Measurements from ENCODE around the gene HADH. TPM values are rescaled to one million over a fixed set of nuclear protein-coding genes. Genes with fewer than 3 reads are reported as not detected.
"Not testable (repeated sequence)": the region's sequence is repeated elsewhere in the genome, so short reads cannot be mapped to it uniquely, and the experiment has no call there.

HADH gene
- total RNA-seq, 2 donors from 2014 or later, result 32.5 to 53.0 TPM

DNA sequence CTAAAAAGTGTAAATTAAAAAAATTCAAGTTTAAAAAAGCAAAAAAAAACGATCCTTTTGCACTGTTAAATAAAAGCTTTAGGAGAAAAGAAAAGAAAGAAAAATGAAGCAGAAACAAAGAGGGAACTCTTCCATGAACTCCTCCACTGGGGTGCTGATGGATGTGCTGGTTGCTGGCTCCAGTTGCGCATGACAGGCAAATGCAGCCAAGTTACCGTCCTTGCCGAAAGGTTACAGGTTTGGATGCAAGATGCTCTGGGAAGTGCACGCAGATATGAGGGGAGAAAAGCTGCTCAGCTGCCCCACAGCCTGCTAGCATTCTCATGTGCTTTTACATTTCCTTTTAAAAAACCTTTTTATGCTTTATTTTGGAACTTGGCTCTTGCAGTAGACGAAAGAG lies 58.5 kb downstream of the HADH start:
- WGBS, 2 experiments (ENCODE audit: insufficient coverage in 1 of 2, insufficient read length in 1 of 2), result 89 to 94% methylated on average over 2 to 6 of the region's 6 CpGs
- H3K27ac Mint-ChIP-seq, result no peak overlapping the region
- TF ChIP-seq, protein P1, sequence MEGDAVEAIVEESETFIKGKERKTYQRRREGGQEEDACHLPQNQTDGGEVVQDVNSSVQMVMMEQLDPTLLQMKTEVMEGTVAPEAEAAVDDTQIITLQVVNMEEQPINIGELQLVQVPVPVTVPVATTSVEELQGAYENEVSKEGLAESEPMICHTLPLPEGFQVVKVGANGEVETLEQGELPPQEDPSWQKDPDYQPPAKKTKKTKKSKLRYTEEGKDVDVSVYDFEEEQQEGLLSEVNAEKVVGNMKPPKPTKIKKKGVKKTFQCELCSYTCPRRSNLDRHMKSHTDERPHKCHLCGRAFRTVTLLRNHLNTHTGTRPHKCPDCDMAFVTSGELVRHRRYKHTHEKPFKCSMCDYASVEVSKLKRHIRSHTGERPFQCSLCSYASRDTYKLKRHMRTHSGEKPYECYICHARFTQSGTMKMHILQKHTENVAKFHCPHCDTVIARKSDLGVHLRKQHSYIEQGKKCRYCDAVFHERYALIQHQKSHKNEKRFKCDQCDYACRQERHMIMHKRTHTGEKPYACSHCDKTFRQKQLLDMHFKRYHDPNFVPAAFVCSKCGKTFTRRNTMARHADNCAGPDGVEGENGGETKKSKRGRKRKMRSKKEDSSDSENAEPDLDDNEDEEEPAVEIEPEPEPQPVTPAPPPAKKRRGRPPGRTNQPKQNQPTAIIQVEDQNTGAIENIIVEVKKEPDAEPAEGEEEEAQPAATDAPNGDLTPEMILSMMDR (conservative IDR thresholded peaks at IDR 0.05), result no peak

DNA sequence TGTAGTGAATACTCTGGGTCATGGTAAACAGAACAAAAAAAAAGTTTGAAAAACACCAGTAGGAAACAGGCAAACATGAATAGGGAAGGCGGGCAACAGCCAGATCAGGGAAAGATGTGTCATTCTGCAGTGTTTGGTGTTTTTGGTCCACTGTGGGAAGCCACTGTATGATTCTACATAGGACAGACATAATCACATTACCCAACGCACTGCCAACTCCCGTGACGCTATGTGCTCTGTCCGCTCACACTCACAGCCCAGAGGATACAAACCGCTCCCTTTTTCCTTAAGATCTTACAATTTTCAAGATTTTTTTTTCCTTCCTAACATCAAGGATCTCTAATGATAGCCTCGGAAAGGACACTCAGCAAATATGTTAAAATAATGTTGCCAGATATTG lies 59.3 kb downstream of the HADH start:
- H3K4me3 Mint-ChIP-seq, result no peak overlapping the region
- no peak overlapping the region for H3K27ac Mint-ChIP-seq
- no peaks in the 10 kb centered on the region for H3K36me3 ChIP-seq (ENCODE audit: control insufficient read depth, insufficient read depth, low read length)
- no peak overlapping the region for H3K4me3 ChIP-seq (ENCODE audit: low read length)
- no peak overlapping the region for H3K27ac ChIP-seq (ENCODE audit: low read depth, low read length)
- no peaks in the 10 kb centered on the region for H3K4me1 ChIP-seq (ENCODE audit: control insufficient read depth, insufficient read depth, low read length)
- no peak overlapping the region for H3K9ac ChIP-seq (ENCODE audit: extremely low read depth, low read length, poor library complexity, severe bottlenecking)
- no peaks in the 10 kb centered on the region for H3K27me3 Mint-ChIP-seq (ENCODE audit: insufficient read depth)
- no peaks in the 10 kb centered on the region for H3K27me3 ChIP-seq (ENCODE audit: control insufficient read depth, insufficient read depth, low read length, poor library complexity, severe bottlenecking)
- TF ChIP-seq, protein P1 (conservative IDR thresholded peaks at IDR 0.05), result no peak
- H3K4me1 Mint-ChIP-seq, result no peaks in the 10 kb centered on the region
- 82 to 86% methylated on average over 5 to 7 of the region's 7 CpGs for WGBS, 2 experiments (ENCODE audit: insufficient coverage in 1 of 2, insufficient read length in 1 of 2)
- no peak for DNase-seq
- H3K36me3 Mint-ChIP-seq (ENCODE audit: low read depth), result no peaks in the 10 kb centered on the region
- no peaks in the 10 kb centered on the region for H3K9me3 Mint-ChIP-seq
- H3K9me3 ChIP-seq (ENCODE audit: control insufficient read depth, low read length), result no peaks in the 10 kb centered on the region

More for the DNA sequence above, 58.5 kb downstream of the HADH start:
- no peaks in the 10 kb centered on the region for H3K4me1 Mint-ChIP-seq
- Histone ChIP-seq H3K4me1 (ENCODE audit: control insufficient read depth, insufficient read depth, low read length) (no peaks in the 10 kb centered on the region), H3K27ac (ENCODE audit: low read depth, low read length) (no peak overlapping the region), H3K9me3 (ENCODE audit: control insufficient read depth, low read length) (no peaks in the 10 kb centered on the region), H3K27me3 (ENCODE audit: control insufficient read depth, insufficient read depth, low read length, poor library complexity, severe bottlenecking) (no peaks in the 10 kb centered on the region), H3K4me3 (ENCODE audit: low read length) (no peak overlapping the region), H3K36me3 (ENCODE audit: control insufficient read depth, insufficient read depth, low read length) (no peaks in the 10 kb centered on the region), H3K9ac (ENCODE audit: extremely low read depth, low read length, poor library complexity, severe bottlenecking) (no peak overlapping the region)
- H3K9me3 Mint-ChIP-seq, result no peaks in the 10 kb centered on the region
- H3K36me3 Mint-ChIP-seq (ENCODE audit: low read depth), result no peaks in the 10 kb centered on the region
- no peak for DNase-seq
- H3K27me3 Mint-ChIP-seq (ENCODE audit: insufficient read depth), result no peaks in the 10 kb centered on the region
- H3K4me3 Mint-ChIP-seq, result no peak overlapping the region

DNA sequence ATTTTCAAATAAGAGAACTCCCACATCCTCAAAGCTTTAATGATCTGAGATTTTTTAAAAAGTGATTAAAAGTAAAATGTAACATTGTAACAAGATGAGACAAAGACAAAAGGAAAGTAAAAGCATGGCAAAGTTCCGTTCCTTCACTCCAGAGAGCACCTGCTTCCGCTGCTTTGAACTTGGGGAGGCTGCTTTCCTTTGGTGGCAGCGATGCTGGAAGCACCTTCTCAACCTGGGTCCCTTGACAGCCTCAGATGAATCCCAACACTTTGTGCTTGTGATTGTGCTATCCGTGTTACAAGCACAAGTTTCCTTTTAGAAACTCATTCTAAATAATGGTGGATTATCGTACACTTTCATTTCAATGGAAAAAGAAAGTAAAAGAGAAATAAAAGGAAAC lies 59.7 kb downstream of the HADH start:
- H3K4me1 Mint-ChIP-seq, result no peaks in the 10 kb centered on the region
- TF ChIP-seq, protein P1 (conservative IDR thresholded peaks at IDR 0.05), result no peak
- no peak overlapping the region for H3K4me3 Mint-ChIP-seq
- no peaks in the 10 kb centered on the region for H3K9me3 ChIP-seq (ENCODE audit: control insufficient read depth, low read length)
- H3K36me3 ChIP-seq (ENCODE audit: control insufficient read depth, insufficient read depth, low read length), result no peaks in the 10 kb centered on the region
- no peaks in the 10 kb centered on the region for H3K36me3 Mint-ChIP-seq (ENCODE audit: low read depth)
- no peak for DNase-seq
- 92 to 93% methylated on average over 4 to 5 of the region's 5 CpGs for WGBS, 2 experiments (ENCODE audit: insufficient coverage in 1 of 2, insufficient read length in 1 of 2)
- H3K9me3 Mint-ChIP-seq, result no peaks in the 10 kb centered on the region
- no peak overlapping the region for H3K27ac Mint-ChIP-seq
- no peak overlapping the region for H3K27ac ChIP-seq (ENCODE audit: low read depth, low read length)
- H3K4me3 ChIP-seq (ENCODE audit: low read length), result no peak overlapping the region
- H3K9ac ChIP-seq (ENCODE audit: extremely low read depth, low read length, poor library complexity, severe bottlenecking), result no peak overlapping the region
- no peaks in the 10 kb centered on the region for H3K27me3 Mint-ChIP-seq (ENCODE audit: insufficient read depth)
- H3K4me1 ChIP-seq (ENCODE audit: control insufficient read depth, insufficient read depth, low read length), result no peaks in the 10 kb centered on the region
- no peaks in the 10 kb centered on the region for H3K27me3 ChIP-seq (ENCODE audit: control insufficient read depth, insufficient read depth, low read length, poor library complexity, severe bottlenecking)

DNA sequence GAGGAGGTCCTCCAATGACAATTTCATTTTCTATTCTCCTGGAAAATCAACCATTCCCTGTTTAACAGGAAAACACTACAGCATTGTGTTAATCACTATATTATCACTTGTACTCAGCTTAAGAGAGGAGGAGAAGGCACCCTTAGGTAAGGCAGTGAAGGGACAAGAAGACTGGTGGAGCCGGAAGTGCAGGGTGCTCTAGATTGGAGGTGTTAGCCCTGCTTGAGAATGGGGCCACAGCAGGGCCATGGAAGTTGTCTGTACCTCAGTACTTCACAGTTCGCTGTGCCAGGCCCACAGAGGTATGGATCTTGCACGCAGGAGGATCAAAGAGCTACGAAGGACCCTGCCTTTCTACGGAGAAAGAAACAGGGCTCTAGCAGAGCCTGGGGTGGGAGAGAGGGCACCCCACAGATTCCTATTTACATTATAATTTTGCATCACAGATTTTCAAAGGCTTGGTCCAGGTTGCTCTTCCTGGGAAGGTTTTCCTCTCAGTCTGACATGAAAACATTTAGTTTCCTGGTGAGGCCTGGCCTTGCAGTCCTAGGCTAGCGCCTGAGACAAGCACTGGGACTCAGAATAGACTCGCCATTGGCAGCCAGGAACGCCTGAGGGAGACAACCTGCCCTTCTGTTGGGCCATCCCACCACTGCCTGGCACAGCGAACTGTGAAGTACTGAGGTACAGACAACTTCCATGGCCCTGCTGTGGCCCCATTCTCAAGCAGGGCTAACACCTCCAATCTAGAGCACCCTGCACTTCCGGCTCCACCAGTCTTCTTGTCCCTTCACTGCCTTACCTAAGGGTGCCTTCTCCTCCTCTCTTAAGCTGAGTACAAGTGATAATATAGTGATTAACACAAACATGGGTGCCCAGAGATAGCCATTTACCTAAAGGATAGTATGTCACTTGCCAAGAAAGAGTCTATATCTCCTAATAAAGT lies 60.8 kb downstream of the HADH start:
- H3K27ac Mint-ChIP-seq; H3K36me3 Mint-ChIP-seq (ENCODE audit: low read depth); H3K4me3 Mint-ChIP-seq; DNase-seq; H3K27me3 ChIP-seq (ENCODE audit: control insufficient read depth, insufficient read depth, low read length, poor library complexity, severe bottlenecking); H3K9me3 Mint-ChIP-seq; H3K9ac ChIP-seq (ENCODE audit: extremely low read depth, low read length, poor library complexity, severe bottlenecking); H3K4me1 ChIP-seq (ENCODE audit: control insufficient read depth, insufficient read depth, low read length); H3K4me3 ChIP-seq (ENCODE audit: low read length); H3K27me3 Mint-ChIP-seq (ENCODE audit: insufficient read depth); H3K9me3 ChIP-seq (ENCODE audit: control insufficient read depth, low read length); H3K4me1 Mint-ChIP-seq; H3K27ac ChIP-seq (ENCODE audit: low read depth, low read length); H3K36me3 ChIP-seq (ENCODE audit: control insufficient read depth, insufficient read depth, low read length): not testable (repeated sequence)
- WGBS, 2 experiments (ENCODE audit: insufficient coverage in 1 of 2, insufficient read length in 1 of 2), result 80% methylated on average over 3 to 8 of the region's 10 CpGs
